Stimulated activated CD8-positive, alpha-beta memory T cell treated with anti-CD3 and anti-CD28 coated beads, Interleukin-15, amount 100 ng/mL, for 24 hours (primary cell): ENCODE measurements around the gene GLI2.

Experiments
- DNase-seq: peaks from one replicate; pipeline ENCODE4 v3.0.0-alpha.2; 2020; ENCODE audit warnings: low read depth

The GLI2 gene

DNA sequence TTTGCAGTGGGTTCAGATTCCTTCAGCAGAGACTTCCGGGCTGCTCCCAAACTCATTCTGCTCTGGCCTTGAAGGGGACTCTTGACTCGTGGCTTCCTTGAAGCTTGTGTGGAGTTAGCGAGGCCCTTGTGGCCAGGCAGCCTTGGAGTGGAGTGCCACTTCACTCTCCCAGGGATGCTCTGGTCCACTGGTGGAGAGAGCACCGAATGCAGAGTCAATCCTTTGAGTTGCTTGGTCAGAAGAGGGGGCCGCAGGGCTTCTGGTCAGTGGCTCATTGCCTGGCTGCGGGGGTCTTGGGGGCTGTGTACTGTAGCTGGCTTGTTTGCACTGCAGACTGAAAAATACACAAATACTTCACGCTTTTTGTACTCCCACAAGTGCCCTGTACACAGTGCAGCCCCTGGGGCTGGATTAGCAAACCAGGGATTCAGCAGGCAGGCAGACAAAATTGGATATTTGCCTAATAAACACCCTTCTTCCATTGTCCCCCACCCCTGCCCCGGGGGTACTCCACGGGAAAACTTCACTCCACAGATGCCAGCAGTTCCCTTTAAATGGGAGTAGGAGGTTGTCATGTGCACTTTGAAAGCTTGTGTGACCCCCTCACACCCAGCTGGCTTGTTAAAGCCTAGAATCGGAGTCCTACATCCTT, 3.2 kb downstream of the GLI2 start:
- DNase-seq = no peak

DNA sequence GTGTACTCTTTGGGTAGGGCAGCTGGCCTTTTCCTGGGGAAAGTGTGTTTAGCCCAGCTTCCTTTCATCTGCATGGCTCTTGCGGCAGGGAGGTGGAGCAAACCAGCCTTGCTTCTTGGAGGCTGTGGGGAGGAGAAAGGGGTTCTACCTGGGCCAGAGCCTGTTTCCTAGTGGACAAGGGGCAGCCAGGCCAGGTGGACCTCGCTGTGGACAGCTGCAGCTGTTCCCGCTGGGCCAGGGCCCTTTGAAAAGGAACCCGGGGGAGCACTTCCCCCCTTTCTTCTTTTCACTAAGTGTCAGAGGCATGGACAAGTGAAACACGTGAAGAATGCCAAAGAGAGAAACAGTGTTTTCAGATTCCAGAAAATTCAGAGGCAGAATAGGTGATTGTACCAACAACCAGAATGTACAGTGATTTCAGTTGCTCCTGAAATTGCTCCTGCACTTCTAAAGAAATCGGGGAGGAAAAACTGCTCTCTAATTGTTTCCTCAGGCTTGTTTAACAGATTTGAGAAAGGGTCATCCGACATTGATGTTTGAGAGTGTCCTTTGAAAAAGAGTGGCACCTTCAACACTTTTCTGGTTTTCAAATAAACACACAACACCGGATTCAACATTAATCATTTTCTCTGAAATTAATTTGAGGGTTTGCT, 3.9 kb downstream of the GLI2 start:
- DNase-seq = no peak

DNA sequence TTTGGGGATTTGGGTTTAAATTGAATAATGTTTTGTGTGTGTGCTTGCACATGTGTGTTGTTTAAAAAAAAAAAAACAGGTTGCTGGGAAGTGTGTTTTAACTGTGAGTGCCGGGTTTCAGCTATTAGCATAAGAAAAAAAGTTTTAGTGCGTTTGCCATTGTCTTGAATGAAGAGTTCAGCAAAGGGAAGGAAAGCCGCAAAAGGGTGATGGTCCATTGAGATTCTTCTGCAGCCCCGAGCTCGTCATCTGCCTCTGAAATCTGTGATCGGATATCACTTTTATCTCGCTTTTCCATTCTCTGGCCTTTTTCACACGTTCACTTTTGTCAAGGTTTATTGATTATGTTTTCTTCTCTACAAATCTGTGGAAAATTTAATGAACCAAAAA, 4.7 kb downstream of the GLI2 start:
- DNase-seq = no peak

DNA sequence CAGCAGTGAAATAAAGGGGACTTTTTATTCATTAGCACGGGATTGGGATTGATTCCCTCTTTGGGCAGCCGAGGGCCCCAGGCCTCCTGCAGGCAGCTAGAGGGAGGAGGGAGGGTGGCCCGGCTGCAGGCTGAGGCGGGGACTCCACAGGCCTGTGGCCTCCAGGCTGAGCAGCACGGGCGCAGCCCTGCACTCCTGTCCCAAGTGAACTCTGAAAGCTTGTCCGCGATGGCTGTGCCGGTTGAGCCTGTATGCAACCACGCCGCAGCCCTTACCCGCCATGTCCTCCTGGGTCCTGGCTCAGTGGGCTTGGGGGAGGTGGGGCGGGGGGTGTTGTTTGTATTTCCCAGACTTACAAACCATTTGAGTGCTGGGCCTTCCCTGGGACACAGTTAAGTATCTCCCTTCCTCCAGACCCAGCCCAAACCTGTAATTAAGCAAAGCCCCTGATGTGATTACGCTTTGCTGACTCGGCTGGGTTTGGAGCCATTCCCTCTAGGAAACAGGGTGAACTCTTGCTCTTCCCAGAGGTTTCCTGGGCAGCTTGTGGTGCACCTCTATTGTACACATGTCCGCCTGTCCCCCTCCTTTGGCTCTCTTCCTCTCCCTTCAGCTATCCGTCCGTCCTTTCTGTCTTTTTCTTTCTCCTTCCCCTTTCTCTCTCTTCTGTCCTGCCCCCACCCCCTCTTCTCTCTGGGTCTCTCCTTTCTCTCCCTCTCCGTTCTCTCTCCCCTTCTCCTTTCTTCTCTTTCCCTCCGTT, 5.3 kb downstream of the GLI2 start:
- no peak for DNase-seq

DNA sequence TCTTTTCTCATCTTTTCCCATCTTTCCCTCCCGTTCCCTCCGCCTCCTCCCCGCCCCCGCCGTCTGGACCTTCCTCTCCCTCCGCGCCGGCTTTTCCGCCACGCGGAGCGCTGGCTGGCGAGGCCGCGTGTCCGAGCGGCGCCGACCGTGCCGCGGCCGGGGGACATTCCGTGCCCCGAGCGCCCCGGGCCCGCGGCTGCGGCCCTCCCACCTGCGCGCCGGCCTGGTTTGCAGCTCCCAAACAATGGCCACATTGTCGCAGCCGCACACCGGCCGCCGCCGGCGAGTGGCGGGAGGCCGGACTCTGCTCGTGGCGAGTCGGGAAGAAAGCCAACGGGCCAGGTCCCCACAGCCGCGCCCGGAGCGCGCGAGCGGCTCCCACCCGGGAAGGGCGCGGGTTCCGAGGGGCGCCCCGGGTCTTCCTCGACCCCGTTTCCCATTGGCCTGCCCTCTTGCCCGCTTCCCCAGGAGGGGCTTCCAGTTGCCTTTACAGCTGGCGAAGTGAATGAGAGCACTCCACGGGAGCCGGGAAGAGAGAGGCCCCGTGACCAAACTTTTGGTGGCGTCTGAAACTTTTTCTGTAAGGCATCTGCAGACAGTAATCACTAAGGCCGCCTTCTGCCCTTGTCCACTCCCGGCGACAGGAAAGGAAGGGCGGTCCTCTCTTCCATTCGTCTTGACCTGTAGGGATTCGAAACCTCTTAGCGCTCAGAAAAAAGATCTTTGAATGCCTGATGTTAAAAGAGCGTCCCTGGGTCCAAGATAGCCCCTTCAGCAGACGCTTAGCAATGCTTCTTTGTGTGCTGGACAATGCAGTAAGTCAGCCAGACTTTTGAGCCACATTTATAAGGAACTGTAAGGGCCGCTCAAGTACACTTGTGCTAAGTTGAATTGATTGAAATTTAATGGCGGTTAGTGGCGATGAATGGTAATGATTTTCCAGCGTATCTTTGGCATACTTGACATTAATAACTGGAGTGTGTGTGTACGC, 6.2 kb downstream of the GLI2 start:
- DNase-seq = no peak

DNA sequence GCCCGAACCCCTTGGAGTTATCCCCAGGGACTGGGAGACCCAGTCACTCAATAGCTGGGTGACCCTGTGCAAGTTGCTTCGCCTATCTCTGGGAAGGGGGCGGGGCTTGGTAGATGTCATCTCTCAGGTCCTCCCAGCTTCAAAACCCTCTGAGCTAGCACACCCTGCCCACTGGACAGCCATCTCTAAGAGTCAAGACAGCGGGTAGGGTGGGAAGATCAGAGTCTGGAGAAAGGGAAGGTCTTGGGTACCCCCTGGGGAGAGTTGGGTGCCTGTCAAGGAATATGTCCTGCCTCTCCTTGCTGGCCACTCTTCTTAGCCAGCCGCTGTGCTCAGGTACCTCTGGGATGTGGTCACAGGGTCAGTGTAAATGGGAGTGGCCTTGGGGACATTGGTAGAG, 8.0 kb downstream of the GLI2 start:
- no peak for DNase-seq

DNA sequence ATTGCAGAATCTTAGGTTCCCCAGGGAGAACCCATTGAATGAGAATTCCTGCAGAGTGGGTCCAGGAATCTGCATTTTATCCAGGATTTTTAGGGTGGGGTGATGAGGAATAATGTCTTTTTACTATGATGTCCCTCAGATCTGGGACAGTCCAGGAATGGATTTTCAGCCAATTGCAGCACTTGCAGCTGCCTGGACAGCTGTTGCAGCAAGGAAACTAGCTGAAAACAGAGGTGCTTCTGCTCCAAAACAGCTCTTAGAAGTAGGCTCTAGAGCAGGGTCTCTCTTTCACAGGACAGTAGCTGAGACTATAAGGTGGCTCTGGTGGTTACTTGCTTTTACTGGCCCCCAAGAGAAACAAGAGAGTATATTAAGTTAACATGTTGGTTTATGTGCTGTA, 9.1 kb downstream of the GLI2 start:
- DNase-seq = no peak

DNA sequence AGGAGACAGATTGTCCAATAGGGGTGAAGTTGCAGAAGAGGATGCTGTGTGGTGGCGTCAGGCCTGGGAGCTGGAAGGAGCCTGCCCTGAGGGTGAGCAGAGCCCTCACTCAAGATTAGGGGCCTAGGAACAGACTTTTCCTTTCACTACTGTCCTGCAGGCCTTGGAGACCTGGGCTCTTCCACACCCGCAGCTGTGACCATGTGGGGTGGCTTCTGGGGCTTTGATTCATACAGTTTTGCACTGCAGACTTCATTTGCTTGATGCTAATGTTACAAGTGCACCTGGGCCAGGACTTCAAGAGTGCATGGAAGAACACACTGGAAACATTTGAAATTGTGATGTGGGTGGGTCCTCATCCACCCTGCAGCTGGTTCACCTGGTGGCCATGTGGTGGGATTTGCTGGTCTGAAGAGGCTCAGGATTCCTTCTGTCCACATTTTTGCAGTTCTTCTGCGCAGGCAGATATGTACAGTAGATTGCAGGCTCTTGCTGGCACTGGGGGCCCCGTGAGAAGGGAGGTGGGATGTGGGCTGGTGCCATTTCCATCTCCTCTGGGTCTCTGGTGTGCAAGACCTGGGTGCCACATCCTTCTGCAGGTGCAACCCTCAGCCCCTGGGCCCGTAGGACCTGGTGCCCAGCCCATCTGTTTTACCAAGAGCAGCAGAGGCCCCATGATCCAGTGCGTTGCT, 9.9 kb downstream of the GLI2 start:
- DNase-seq = no peak

DNA sequence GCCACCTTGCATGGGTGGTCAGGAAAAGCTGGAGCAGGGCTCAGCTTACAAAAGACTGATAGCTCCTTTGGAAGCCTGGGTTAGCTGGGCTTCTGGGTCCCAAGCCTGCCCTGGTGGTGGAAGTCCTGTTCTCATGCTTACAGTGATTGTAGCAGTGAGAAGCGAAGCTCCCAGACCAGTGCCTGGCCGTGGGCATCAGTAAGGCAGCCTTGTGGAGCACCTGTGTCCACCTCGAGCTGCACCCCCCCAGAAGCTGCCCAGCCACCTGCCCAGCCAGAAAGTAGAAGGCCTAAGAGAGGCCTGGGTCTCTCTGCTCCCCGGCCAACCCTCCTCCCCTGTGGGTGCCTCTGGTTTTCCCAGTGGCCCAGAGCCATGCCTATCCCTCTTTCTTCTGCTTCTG, 10.5 kb downstream of the GLI2 start:
- DNase-seq = no peak

DNA sequence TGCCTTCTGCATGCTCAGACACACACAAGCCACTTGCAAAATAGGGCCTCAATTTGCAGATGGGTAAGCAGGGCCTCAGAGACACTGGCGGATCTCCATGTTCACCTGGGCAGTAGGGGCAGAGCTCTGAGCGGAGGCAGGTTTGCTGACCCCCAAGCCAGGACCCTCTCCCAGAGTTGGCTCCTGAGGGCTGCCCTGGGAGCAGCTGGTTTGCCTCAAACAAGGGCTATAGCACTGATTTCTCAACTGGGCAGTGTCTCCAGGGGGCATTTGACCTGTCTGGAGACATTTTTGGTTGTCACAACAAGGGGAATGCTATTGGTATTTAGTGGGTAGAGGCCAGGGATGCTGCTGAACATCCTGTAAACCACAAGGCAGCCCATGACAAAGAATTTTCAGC, 11.6 kb downstream of the GLI2 start:
- no peak for DNase-seq

DNA sequence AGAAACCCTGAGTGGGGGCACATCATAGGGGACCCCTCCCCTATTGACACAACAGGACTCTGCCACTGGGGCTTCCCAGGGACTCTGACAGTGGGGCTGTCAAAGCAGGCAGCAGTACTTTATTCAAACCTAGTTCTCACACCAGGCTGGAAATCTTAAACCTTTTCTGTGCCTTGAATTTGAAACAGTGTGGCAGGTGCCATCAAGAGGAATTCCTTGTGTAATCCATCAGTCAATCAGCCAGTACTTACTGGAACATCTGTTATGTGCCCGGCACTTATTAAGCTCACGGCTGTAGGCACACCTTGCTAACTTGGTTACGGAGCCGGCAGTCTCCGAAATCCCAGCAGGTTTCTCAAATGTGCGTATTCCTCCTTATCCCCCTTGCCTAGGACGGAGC, 12.0 kb downstream of the GLI2 start:
- DNase-seq = no peak

DNA sequence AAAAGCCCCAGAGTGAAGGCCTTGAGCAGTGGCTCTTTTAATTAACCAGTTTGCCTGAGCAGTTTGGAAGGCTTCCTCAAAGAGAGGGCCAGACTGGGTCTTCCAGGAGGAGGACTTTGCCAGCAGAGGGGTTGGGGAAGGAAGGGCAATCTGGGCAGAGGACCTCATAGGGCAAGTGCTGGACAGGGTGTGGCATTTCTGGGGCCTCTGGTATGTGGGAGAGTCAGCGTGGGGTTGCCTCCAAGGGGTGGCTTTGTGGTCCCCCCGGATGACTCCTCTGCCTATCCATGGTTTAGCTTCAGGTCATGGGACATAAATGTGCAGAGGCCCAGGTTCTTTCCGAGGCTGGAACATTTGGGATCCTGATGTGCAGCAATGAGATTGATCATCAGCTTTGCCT, 12.6 kb downstream of the GLI2 start:
- no peak for DNase-seq

DNA sequence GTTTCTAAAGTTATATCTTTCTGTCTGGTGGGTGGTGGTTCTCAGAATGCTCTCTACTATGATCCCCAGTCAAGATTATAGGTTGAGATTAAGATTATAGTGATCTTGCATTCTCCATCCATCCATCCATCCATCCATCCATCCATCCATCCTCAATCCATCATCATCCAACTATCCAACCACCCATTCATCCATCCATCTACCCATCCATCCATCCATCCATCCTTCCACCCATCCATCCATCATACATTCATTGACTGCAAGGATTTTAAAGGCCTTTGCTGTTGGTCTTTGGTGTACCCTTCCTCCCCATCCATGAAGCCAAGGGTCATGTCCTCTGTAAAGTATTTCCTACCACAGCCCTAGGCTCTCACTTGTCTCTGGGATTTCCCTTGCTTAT, 13.1 kb downstream of the GLI2 start:
- DNase-seq = no peak

DNA sequence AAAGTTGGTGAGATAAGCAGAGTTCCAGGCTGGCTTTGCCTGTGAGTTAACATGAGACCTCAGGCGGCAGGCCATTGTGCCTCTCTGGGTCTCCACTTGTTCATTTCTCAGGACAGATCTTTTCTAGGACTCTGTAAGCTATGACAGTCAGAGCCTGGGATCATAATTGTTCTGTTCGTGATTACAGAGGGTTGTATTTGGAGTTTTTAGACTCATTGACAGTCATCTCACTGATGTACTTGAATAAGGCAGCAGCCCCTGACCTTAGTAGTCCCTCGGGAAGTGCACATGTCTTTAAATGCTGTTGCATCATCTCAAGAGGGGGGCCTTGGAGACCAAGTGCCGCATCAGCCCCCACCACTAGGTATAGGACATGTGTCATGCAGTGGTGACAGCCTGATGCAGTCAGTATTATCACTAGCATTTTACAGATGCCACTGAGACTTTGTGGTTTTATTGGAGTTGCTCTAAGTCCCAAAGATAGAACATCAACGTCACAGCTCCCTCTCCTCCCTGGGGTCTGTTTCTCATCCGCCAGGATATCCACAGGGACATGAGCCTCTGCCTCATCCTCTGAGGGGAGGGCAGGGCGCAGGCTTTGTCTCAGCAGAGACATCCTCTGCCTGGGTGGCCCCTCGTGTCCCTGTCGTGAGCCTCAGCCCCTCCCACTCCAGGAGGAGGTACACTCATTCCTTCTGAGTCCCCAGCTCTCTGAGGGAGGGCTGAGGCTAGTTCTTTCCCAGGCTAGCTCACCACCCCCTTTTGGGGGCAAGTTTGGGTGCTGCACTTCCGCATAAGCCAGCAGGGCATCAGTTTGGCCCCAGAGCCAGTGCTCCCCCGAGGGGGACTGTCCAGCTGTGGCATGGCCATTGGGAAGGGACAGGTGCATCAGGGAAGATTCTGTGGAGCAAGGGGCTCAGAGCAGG, 14.1 kb downstream of the GLI2 start:
- DNase-seq = no peak

DNA sequence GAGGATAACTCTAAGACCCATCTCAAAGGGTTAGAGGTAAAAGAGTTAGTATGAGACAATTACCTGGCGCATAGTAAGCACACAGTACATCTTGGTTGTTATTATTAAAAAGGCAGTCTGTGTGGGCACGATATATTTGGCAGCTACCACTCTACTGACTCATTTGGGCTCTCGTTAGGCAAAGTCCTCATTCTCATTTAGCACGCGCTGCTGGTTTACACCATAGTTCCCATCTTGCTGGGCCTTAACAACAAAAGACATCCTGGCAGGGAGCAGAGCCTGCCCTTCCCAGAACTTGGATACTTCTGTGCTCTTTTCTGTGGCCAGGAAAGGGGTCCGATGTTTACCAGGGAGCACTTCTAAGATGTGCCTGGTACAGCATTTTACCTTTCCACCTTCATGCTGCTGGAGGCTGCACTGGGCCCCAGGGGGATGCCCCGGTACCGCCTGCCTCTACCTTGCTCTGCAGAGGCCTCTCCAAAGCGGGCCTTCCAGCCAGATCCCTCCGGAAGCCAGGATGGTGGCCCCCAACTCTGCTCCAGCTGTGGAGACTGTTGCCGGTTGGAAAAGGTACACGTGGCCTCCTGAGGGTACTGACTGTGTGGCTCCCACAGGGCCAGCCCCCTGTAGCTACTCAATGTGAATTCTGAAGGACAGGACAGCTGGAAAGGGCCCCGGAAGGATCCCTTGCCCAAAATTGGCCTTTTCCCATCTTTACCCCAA, 15.0 kb downstream of the GLI2 start:
- DNase-seq = no peak

DNA sequence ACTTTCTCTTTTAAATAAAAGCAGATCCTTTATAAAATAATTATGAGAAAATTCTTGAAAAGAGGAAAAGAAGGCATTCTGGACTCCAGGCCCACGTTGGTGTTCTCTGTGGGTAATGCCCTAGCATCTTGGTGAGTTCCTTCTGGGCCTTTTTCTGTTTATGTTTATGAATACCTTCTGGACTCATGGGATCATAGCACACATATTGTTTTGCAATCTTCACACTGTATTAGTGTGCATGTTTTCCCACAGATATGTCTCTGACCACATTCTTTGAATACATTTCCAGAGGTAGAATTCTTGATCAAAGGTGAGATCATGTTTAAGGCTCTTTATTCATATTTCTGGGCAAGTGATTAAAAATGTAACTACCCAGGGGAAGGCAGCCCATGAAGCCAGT, 15.9 kb downstream of the GLI2 start:
- no peak for DNase-seq

DNA sequence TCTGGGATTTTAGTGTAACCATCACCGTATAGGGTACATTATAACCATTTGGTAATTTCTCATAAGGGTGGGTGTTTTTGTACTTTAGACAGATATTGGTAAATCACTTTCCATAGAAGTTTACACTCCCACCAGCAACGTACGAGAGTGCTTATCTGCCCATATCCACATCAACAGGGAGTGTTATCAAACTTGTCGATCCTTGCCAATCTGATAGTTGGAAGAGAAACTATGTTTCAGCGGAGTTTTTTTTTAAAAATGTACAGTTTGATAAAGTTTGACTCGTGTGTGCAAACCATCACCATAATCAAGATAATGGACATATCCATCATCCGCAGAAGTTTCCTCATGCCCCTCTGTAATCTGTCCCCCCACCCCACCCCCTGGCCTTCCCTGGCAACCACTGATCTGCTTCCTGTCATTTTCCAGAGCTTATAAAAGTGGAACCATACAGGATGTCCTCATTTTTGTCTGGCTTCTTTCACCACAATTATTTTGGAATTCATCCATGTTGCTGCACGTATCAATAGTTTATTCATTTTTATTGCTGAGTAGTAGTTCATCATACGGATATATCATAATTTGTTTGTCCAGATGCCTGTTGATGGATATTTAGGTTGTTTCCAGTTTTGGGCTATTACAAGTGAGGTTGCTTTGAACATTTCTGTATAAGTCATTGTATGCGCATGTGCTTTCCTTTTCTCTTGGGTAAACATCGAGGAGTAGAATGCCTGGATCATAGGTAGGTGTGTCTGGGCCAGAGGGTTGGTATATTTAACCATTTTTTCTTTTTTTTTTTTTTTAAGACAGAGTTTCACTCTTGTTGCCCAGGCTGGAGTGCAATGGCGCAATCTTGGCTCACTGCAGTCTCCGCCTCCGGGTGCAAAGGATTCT, 18.6 kb downstream of the GLI2 start:
- no peak for DNase-seq

DNA sequence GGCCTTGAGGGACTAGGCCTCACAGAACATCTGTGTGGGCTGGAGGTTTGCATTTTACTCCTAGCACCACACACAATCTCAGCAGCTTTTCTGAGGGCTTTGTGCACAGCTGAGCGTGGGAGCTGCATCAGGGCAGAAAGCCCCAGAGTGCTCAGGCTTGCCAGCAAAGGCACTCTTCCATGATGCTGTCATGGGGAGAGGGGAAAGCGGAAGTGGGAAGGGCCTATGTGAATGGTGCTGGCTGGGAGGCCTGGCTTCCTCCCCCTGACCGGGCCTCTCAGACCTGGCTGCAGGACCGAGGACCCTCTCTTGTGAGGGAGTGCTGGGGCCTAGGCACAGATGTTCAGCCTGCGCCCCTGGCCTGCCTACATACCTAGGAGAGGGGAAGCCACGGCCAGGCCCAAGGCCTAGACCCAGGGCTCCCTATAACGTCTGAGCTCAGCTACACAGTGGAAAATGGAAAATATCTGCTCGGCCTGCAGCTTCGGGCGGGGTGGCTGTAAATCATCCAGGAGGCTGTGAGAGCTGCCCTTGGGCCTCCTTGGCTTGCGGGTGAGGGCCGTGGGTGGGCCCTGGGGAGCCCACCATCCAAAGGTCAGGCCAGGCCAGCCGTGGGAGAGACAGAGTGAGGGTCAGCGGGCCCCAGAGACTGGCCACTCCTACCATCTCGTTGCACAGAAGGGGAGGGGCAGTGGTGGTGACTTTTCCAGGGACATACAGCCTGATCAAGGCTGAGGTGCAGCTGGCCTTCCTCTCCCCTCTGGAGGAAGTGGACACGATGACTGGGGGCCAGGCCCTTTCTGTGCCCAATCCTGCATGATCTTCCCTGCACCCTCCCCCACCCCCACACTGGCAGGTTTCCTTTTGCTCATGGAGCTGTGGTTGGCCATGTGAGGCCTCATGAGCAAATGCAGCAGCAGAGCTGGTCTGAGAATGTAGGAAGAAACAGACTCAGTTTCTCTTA, 22.8 kb downstream of the GLI2 start:
- DNase-seq = no peak
